ENCODE data around the gene PSMD8. TPM values are rescaled to one million over a fixed set of nuclear protein-coding genes. Genes with fewer than 3 reads are reported as not detected.

The PSMD8 gene
- total and polyA plus RNA-seq, 4 donors, result 89.3 to 134 (median 119) TPM

GRCh38 chr19:38340927-38341326 is 33.4 kb upstream of the PSMD8 start:
- H3K9ac ChIP-seq (ENCODE audit: low read depth in 1 of 2, low read length in 2 of 2), result no peak overlapping the region
- no peaks in the 10 kb centered on the region for H3K9me3 ChIP-seq (ENCODE audit: control insufficient read depth in 4 of 4, low read length in 3 of 4)
- H3K27me3 ChIP-seq (ENCODE audit: control insufficient read depth in 4 of 4, insufficient read depth in 4 of 4, low read length in 3 of 4), result no peaks in the 10 kb centered on the region
- TF ChIP-seq ATF3 (IDR thresholded peaks at IDR 0.05) (no peak), RXRA (IDR thresholded peaks at IDR 0.05) (no peak), EGR1 (IDR thresholded peaks at IDR 0.05; ENCODE audit: low read depth in 2 of 2) (no peak), ZBTB33 (IDR thresholded peaks at IDR 0.05) (no peak), HNF4A (conservative IDR thresholded peaks at IDR 0.05) (no peak), RAD21 (IDR thresholded peaks at IDR 0.05) (no peak), FOXA1 (IDR thresholded peaks at IDR 0.05) (no peak)
- TF ChIP-seq, protein P1, sequence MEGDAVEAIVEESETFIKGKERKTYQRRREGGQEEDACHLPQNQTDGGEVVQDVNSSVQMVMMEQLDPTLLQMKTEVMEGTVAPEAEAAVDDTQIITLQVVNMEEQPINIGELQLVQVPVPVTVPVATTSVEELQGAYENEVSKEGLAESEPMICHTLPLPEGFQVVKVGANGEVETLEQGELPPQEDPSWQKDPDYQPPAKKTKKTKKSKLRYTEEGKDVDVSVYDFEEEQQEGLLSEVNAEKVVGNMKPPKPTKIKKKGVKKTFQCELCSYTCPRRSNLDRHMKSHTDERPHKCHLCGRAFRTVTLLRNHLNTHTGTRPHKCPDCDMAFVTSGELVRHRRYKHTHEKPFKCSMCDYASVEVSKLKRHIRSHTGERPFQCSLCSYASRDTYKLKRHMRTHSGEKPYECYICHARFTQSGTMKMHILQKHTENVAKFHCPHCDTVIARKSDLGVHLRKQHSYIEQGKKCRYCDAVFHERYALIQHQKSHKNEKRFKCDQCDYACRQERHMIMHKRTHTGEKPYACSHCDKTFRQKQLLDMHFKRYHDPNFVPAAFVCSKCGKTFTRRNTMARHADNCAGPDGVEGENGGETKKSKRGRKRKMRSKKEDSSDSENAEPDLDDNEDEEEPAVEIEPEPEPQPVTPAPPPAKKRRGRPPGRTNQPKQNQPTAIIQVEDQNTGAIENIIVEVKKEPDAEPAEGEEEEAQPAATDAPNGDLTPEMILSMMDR (IDR thresholded peaks at IDR 0.05; ENCODE audit: low read depth, low read length, missing input control), result no peak
- TF ChIP-seq, protein P2, sequence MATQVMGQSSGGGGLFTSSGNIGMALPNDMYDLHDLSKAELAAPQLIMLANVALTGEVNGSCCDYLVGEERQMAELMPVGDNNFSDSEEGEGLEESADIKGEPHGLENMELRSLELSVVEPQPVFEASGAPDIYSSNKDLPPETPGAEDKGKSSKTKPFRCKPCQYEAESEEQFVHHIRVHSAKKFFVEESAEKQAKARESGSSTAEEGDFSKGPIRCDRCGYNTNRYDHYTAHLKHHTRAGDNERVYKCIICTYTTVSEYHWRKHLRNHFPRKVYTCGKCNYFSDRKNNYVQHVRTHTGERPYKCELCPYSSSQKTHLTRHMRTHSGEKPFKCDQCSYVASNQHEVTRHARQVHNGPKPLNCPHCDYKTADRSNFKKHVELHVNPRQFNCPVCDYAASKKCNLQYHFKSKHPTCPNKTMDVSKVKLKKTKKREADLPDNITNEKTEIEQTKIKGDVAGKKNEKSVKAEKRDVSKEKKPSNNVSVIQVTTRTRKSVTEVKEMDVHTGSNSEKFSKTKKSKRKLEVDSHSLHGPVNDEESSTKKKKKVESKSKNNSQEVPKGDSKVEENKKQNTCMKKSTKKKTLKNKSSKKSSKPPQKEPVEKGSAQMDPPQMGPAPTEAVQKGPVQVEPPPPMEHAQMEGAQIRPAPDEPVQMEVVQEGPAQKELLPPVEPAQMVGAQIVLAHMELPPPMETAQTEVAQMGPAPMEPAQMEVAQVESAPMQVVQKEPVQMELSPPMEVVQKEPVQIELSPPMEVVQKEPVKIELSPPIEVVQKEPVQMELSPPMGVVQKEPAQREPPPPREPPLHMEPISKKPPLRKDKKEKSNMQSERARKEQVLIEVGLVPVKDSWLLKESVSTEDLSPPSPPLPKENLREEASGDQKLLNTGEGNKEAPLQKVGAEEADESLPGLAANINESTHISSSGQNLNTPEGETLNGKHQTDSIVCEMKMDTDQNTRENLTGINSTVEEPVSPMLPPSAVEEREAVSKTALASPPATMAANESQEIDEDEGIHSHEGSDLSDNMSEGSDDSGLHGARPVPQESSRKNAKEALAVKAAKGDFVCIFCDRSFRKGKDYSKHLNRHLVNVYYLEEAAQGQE (IDR thresholded peaks at IDR 0.05), result no peak
- no peaks in the 10 kb centered on the region for H3K36me3 ChIP-seq (ENCODE audit: control insufficient read depth in 4 of 4, insufficient read depth in 3 of 4, low read depth in 1 of 4, low read length in 3 of 4)
- no peak for DNase-seq (ENCODE audit: low spot score)
- WGBS, result 94% methylated on average over 2 of the region's 2 CpGs
- peaks cover 3 to 14% (median 4%) of the 10 kb centered on the region in 4 donors for H3K4me1 ChIP-seq (ENCODE audit: control insufficient read depth in 4 of 4, insufficient read depth in 4 of 4, low read length in 3 of 4)
- no peak overlapping the region for H3K27ac ChIP-seq (ENCODE audit: low read depth in 1 of 2, low read length in 2 of 2)
- no peak overlapping the region for H3K4me3 ChIP-seq (ENCODE audit: low read depth in 1 of 3, low read length in 3 of 3)

DNA sequence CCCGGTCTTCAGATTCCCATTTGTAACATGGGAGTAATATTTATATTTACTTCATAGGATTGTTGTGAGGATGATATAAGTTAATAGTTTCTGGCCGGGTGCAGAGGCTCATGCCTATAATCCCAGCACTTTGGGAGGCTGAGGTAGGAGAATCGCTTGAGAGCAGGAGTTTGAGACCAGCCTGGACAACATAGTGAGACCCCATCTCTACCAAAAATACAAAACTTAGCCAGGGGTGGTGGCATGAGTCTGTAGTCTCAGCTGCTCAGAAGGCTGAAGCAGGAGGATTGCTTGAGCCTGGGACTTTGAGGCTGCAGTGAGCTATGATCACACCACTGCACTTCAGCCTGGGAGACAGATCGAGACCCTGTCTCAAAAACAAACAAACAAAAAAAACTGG is 27.5 kb upstream of the PSMD8 start:
- no peaks in the 10 kb centered on the region for H3K4me1 ChIP-seq (ENCODE audit: control insufficient read depth in 4 of 4, insufficient read depth in 4 of 4, low read length in 3 of 4)
- TF ChIP-seq GABPA (IDR thresholded peaks at IDR 0.05 in 1 of 2, conservative IDR thresholded peaks at IDR 0.05 in 1 of 2) (no peak), ZBTB33 (IDR thresholded peaks at IDR 0.05) (no peak), TAF1 (conservative IDR thresholded peaks at IDR 0.05) (no peak), ATF3 (IDR thresholded peaks at IDR 0.05) (no peak), HNF4A (conservative IDR thresholded peaks at IDR 0.05) (no peak), SP1 (IDR thresholded peaks at IDR 0.05) (no peak), HNF4G (IDR thresholded peaks at IDR 0.05) (no peak)
- TF ChIP-seq, protein P1 (IDR thresholded peaks at IDR 0.05; ENCODE audit: low read depth, low read length, missing input control), result no peak
- H3K4me3 ChIP-seq (ENCODE audit: low read depth in 1 of 3, low read length in 3 of 3), result no peak overlapping the region
- H3K9ac ChIP-seq (ENCODE audit: low read depth in 1 of 2, low read length in 2 of 2), result no peak overlapping the region
- H3K9me3 ChIP-seq (ENCODE audit: control insufficient read depth in 4 of 4, low read length in 3 of 4), result no peaks in the 10 kb centered on the region
- DNase-seq (ENCODE audit: low spot score), result no peak
- H3K27ac ChIP-seq (ENCODE audit: low read depth in 1 of 2, low read length in 2 of 2), result no peak overlapping the region
- H3K27me3 ChIP-seq (ENCODE audit: control insufficient read depth in 4 of 4, insufficient read depth in 4 of 4, low read length in 3 of 4), result peaks cover 0 to under 1% (median 0%) of the 10 kb centered on the region in 4 donors
- 79% methylated on average over 4 of the region's 4 CpGs for WGBS
- no peaks in the 10 kb centered on the region for H3K36me3 ChIP-seq (ENCODE audit: control insufficient read depth in 4 of 4, insufficient read depth in 3 of 4, low read depth in 1 of 4, low read length in 3 of 4)

Measured in liver (tissue), 9 donors.